ENCODE data around the gene ZNF576.
"Not testable (repeated sequence)": the region's sequence is repeated elsewhere in the genome, so short reads cannot be mapped to it uniquely, and the experiment has no call there.

Gene ZNF576

DNA sequence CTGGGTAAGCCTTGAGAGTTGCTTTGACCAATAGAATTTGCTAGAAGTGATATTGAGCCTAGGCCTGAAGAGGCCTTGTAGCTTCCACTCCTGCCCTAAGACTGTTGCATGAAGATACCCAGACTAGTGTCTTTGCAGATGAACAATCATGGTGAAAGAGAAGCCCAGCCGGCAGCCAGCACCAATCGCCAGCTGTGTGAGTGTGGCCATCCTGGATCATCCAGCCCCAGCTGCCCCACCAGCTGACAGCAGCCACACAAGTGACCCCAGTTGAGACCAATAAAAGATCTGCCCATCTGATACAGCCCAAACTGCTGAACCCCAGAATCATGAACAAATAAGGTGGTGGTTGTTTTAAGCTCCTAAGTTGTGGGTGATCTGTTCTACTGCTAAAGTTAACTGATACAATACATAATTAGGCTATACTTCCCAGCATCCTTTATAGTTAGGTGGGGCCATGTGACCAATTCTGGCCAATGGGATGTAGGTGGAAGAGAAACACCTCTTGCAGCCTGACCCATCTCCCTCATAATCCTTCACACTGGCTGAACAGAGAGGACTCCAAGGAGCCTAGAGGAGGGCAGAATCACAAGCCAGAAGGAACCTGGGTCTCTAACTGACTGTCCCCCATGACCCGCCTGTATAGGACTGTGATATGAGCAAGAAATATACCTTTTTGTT is 32.4 kb downstream of the ZNF576 start:
- TF ChIP-seq, protein P1, sequence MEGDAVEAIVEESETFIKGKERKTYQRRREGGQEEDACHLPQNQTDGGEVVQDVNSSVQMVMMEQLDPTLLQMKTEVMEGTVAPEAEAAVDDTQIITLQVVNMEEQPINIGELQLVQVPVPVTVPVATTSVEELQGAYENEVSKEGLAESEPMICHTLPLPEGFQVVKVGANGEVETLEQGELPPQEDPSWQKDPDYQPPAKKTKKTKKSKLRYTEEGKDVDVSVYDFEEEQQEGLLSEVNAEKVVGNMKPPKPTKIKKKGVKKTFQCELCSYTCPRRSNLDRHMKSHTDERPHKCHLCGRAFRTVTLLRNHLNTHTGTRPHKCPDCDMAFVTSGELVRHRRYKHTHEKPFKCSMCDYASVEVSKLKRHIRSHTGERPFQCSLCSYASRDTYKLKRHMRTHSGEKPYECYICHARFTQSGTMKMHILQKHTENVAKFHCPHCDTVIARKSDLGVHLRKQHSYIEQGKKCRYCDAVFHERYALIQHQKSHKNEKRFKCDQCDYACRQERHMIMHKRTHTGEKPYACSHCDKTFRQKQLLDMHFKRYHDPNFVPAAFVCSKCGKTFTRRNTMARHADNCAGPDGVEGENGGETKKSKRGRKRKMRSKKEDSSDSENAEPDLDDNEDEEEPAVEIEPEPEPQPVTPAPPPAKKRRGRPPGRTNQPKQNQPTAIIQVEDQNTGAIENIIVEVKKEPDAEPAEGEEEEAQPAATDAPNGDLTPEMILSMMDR (IDR thresholded peaks at IDR 0.05; ENCODE audit: control insufficient read depth, extremely low read depth, insufficient read depth), result no peak
- DNase-seq (ENCODE audit: low read depth), result no peak
- H3K4me3 ChIP-seq (ENCODE audit: low read depth, low read length), result no peak overlapping the region

GRCh38 chr19:43631491-43631890 is 35.1 kb downstream of the ZNF576 start:
- DNase-seq (ENCODE audit: low read depth), result no peak
- TF ChIP-seq, protein P1 (IDR thresholded peaks at IDR 0.05; ENCODE audit: control insufficient read depth, extremely low read depth, insufficient read depth), result no peak
- no peak overlapping the region for H3K4me3 ChIP-seq (ENCODE audit: low read depth, low read length)

- no peak overlapping the region for H3K4me3 ChIP-seq (ENCODE audit: low read depth, low read length)
- no peak for DNase-seq (ENCODE audit: low read depth)
- TF ChIP-seq, protein P1 (IDR thresholded peaks at IDR 0.05; ENCODE audit: control insufficient read depth, extremely low read depth, insufficient read depth), result no peak
Observed at GRCh38 chr19:43633520-43633919, 37.1 kb downstream of the ZNF576 start.

DNA sequence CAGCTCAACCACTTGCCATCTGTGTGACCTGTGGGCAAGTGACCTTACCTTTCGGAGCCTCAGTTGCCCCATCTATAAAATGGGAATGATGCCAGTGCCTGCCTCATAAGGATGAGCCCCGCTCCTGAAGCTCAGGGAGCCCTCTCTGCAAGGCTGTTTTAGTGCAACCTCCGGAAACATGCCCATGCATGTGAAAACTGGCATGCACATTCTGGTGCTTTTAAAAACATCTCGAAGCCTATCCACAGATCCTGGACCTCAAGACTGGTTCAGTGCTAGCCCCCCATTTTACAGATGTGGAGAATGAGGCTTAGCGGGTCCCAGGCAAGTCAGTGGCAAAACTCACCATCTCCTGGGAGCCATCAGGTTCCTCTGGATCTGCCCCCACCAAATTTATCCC is 37.7 kb downstream of the ZNF576 start:
- DNase-seq (ENCODE audit: low read depth), result no peak
- TF ChIP-seq, protein P1 (IDR thresholded peaks at IDR 0.05; ENCODE audit: control insufficient read depth, extremely low read depth, insufficient read depth), result no peak
- H3K4me3 ChIP-seq (ENCODE audit: low read depth, low read length), result no peak overlapping the region

DNA sequence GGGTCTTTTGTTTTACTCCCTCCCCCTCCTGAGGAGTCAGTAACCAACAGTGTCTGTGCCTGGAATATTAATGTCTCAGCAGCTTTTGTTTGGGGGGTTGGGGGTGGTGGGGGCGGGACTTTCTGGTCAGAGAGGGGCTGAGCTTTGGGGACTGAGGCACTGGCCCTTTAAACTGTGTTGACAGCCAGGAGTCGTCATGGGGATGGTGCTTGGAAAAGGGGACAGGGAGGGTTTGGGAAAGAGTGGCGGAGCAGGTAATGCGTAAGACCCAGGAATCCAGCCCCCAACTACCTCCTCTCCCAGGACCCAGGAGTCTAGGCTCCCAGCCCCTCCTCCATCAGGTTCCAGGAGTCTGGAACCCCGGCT is 38.1 kb downstream of the ZNF576 start:
- DNase-seq (ENCODE audit: low read depth), result no peak
- no peak overlapping the region for H3K4me3 ChIP-seq (ENCODE audit: low read depth, low read length)

GRCh38 chr19:43634872-43635560 is 38.6 kb downstream of the ZNF576 start:
- H3K4me3 ChIP-seq (ENCODE audit: low read depth, low read length), result no peak overlapping the region
- DNase-seq (ENCODE audit: low read depth), result no peak
- TF ChIP-seq, protein P1 (IDR thresholded peaks at IDR 0.05; ENCODE audit: control insufficient read depth, extremely low read depth, insufficient read depth), result no peak

More for the DNA sequence above, 38.1 kb downstream of the ZNF576 start:
- TF ChIP-seq, protein P1 (IDR thresholded peaks at IDR 0.05; ENCODE audit: control insufficient read depth, extremely low read depth, insufficient read depth), result no peak

DNA sequence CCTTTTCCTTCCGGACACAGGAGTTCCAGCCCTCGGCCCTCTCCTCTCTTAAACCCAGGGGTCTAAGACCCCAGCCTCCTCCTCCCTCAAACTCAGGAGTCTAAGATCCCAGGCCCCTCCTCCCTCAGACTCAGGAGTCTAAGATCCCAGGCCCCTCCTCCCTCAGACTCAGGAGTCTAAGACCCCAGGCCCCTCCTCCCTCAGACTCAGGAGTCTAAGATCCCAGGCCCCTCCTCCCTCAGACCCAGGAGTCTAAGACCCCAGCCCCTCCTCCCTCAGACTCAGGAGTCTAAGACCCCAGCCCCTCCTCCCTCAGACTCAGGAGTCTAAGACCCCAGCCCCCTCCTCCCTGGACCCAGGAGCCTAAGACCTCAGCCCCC is 39.2 kb downstream of the ZNF576 start:
- not testable (repeated sequence) for H3K4me3 ChIP-seq (ENCODE audit: low read depth, low read length); DNase-seq (ENCODE audit: low read depth)
